WI38 (cell line): ENCODE data around the gene HOXB2.

ENCODE experiments used
- H3K4me3 ChIP-seq: 2 replicates; pipeline ENCODE4 v1.5.1; 2011; ENCODE audit warnings: low read depth, mild to moderate bottlenecking, control low read depth, low read length
- CTCF ChIP-seq: IDR thresholded peaks from 2 replicates; pipeline ENCODE4 v1.5.1; 2012; ENCODE audit warnings: low read depth, mild to moderate bottlenecking, control low read depth, low read length

HOXB2 gene

DNA sequence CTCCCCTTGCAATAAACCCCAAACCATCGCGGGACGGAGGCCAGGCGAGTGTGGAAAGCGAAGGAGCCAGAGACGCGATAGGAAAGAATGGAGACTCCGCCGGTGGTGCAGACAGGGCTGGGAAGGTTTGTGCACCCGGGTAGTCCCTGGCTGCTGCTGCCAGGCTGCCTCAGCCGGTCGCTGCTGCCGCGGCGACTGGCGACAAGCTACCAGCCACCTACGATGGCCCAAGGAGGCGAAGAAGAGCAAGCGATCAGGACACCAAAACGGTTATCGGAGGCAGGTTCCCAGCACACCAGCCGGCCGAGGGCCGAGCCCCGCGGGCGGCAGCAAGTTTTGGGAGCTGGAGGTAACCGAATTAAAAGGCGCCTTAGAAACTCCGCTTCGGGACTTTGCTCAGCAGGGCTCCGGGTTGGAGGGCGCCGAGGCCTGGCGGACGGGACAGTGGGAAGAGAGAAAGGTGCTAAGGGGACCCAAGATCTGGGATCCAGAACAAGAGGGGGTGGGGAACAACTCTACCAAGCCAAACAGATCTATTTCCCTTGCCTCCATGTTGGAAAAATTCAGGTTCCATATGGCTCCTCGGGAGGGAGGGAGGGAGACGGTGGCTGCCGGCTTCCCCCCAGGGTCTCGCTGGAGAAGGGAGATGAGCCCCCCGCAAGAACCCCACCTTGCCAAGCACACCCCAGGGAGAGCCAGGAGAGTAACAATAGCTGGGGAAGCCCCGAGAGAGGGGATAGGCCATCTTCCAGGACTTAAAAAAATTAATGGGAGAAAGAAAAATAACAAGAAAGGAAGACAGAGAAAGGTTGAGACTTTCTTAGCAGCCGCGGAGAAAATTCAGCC lies 9.7 kb upstream of the HOXB2 start:
- TF ChIP-seq CTCF = no peak
- H3K4me3 ChIP-seq = peak overlapping the region; percentile 54

DNA sequence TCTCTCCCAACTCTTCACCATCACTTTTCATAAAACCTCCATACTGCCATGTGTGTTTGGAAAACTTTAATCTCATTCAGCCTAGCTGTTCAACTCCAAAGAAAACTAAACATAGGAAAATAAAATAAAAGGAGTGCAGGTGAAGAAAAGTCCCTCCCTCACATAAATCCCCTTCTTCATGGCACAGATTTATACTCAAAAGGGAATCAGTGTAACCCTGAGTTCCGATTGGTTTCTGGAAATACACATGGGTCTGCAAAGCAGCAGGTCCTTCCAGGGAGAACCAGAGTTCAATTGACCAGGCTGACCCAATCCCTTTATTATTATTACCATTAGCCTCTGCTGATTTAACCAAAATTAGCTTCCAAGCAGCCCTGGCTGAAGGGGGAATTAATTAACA lies 8.9 kb upstream of the HOXB2 start:
- H3K4me3 ChIP-seq = peak overlapping the region; percentile 54
- TF ChIP-seq CTCF = no peak

DNA sequence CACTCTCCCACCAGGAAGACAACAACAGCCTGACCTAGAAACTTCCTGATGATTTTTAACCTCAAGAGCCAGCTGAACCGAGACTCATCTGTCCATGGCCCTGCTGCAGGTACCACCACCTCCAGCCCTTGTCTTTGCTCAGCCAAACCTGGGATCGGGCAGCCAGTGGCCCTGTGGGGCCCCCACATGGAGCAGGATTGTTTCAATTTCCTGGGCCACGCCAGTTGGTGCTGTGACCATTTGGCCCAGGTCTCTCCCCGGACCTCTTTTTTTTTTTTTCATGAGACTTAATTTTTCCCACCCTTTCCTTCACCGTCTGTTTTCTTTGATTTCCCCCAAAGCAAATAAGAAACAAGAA lies 8.3 kb upstream of the HOXB2 start:
- peak overlapping the region; percentile 54 for H3K4me3 ChIP-seq
- TF ChIP-seq CTCF = no peak

DNA sequence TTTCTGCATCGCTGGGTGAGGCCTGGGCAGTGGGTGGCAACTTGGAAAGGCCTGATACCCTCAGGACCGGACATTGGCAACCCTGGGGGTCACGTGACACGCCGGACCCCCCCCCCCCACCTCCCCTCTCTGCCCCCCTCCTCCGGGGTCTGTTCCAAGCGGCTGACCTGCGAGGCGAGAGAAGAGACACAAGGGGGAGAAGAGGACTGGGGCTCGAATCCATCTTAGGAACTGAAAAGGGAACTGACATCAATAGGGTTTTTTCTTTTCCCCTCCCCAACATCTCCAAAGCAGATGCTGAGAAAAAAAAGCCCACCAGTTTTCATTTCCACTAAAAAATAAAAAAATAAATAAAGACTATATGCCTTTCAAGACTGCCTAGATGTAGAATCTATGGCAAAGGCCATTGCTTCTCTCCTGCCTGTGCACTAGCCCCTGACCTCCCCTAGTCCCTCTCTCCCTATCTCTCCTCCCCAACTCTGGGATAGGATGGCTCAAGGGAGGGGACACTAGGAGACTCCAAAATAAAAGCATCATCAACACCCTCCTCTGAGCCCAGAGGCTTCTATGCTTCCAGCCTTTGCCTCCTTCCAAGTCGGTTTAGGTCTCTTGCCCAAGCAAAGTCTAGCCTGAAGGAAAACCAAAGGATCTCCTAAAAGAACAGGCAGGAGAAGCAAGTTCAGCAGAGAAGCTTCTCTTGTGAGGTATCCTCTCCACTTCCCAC lies 7.7 kb upstream of the HOXB2 start:
- TF ChIP-seq CTCF = no peak
- peak overlapping the region; percentile 54 for H3K4me3 ChIP-seq

DNA sequence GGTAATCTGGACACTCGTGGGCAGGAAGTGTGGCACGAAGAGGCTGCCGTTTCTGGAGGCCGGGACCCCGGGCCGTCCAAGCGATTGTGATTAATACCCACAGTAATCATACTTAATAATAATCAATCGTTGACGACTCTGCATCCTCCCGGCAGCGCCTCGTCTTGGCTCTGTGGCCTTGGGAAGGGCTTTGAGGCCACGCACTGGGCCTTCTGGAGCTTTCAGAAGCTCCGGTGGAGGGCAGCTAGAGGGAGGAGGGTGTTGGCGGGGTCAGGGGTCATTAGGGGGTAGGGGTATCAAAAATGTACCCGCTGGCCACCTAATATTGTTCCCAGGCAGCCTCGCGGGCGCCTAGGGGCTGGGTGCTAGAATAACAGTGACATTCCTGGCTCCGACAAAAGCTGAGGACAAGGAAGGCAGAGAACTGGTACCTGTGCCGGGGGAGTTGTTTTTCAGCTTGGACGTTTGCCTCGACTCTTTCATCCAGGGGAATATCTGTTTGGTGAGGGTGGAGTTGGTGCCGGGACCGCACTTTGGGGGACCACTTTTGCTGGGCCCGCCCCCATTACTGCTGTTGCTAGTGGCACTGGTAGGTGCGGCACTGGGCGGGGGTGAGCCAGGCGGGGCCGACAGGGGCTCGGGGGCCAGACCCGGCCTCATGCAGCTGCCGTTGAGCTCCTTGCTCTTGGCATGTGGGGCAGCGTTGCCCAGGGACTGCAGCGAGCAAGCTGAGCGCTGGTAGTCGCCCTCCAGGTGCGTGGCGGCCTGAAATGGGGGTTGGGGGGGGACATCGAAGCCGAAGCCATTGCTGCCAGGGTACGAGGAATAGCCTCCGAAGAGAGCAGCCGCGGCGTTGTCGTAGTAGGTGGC lies 6.9 kb upstream of the HOXB2 start:
- H3K4me3 ChIP-seq = peak overlapping the region; percentile 48
- no peak for TF ChIP-seq CTCF

GRCh38 chr17:48551214-48551555 lies 6.3 kb upstream of the HOXB2 start:
- no peak for TF ChIP-seq CTCF
- peak overlapping the region; percentile 48 for H3K4me3 ChIP-seq
